ENCODE data around the gene POLL.
"Not testable (repeated sequence)": the region's sequence is repeated elsewhere in the genome, so short reads cannot be mapped to it uniquely, and the experiment has no call there.

POLL gene

DNA sequence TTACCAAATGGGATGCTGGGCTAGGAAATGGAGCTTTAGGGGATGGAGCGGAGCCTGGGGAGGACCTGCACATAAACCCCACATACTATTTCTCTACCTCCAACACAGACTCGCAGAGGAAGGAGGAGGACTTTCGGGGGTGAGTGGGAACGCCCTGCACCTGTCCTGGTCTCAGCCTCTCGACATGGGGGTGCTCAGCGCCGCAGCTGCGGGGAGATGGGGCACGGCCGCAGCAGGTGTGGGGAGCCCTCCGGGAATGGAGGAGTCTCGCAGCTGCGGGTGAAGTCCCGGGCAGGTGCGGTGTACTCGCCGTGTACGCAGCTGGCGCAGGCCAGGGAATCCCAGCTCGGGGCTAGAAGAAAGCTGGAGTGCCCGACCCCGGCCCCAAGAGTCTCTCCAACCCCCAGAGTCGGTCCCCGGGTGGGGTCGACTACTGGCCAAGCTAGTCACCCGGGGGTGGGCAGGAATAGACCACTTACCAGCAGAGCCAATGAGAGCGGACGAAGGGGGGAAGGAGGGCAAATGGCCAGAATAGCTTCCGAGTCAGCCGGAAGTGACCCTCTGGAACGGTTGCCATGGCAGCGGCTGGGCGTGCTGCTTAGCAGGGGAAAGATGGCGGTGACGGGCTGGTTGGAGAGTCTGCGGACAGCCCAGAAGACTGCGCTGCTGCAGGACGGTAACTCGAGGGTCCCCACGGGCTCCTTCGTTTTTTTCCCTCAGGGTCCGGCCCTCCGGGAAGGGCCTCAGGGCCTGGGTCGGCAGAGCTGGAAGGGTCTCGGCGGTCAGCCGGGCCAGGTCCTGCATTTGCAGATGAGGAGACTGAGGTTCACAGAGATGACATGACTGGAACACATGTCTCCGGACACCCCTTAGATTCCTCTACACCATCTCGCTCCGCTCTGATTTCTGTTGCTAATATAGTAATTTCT, at the start of gene POLL, which contains the start of gene DPCD:
POLL (minus strand) TSS at position 533 of the 929 bp plus-strand sequence. CDS start 897 bp downstream, outside the sequence.
DPCD (plus strand) TSS at position 597 of the 929 bp plus-strand sequence; CDS start at position 613, 16 bp downstream.
- peak; percentile 93 to 94 for DNase-seq (ENCODE audit: low read depth in 2 of 2)

DNA sequence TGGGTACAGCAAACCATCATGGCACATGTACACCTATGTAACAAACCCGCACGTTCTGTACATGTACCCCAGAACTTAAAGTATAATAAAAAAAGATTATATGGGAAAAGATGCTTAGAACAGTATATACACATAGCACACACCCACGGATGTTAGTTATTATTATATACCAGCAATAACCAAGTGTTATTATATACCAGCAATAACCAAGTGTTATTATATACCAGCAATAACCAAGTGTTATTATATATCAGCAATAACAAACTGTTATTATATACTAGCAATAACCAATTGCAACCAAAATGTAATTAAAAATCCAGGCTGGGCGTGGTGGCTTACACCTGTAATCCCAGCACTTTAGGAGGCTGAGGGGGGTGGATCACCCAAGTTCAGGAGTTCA, 45.5 kb upstream of the POLL start:
- DNase-seq (ENCODE audit: low read depth in 2 of 2): not testable (repeated sequence)

DNA sequence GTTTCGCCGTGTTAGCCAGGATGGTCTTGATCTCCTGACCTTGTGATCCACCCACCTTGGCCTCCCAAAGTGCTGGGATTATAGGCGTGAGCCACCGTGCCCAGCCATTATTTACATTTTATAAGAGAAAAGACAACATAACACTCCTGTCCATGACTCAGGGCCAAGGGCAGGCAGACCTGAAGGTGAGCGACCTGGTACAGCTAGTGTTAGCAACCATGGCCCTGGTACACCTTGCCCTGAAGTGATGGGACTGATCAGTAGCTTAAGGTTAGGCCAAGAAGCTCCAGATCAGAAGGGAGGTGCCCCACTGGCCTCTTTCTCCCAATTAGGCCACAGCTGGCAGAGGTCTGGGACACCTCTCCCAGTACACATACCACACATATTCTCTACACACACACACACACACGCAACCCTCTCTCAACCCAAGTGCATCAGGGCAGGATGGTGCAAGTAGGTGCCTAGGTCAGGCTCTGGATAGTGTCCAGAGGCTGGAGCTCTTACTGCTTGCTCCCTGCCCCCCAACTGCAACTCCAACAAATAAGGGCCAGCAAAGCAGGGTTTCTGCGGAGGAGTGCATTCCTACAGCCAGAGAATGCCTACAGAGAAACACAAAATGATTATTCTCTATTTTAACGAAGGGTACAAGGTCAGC, 43.9 kb upstream of the POLL start:
- no peak for DNase-seq (ENCODE audit: low read depth in 2 of 2)

- DNase-seq (ENCODE audit: low read depth in 2 of 2): no peak
These were observed 42.5 kb upstream of the POLL start for GRCh38 chr10:101630633-101630920.

GRCh38 chr10:101629837-101630632, 42.0 kb upstream of the POLL start:
- DNase-seq (ENCODE audit: low read depth in 2 of 2): no peak

DNA sequence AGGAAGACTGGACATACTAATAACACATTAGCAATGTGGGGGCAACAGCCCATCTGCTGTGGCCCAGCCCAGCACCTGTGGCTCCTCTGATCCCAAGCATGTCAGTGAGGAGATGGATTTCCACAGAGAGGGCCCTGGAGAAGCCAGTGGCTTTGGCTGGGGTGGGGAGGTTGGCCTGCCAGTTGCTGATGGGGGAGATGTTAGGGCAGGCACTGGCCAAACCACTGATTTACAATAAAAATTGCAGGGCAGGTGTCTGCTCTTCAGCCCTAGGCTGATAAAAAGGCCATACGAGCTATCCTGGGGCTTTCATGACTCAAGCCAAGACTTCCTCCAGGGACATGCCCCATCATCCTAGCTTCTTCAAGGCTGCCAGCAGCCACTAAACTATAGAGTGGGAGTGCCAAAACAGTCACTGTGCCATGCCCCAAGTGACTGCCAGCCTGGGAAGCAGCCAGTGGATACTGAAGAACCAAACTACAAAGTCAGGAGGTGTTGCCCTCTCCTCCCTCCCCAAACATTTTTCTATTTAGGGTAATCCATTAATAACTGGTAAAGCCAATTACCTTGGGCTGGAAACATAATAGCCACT, 37.9 kb upstream of the POLL start:
- no peak for DNase-seq (ENCODE audit: low read depth in 2 of 2)

DNA sequence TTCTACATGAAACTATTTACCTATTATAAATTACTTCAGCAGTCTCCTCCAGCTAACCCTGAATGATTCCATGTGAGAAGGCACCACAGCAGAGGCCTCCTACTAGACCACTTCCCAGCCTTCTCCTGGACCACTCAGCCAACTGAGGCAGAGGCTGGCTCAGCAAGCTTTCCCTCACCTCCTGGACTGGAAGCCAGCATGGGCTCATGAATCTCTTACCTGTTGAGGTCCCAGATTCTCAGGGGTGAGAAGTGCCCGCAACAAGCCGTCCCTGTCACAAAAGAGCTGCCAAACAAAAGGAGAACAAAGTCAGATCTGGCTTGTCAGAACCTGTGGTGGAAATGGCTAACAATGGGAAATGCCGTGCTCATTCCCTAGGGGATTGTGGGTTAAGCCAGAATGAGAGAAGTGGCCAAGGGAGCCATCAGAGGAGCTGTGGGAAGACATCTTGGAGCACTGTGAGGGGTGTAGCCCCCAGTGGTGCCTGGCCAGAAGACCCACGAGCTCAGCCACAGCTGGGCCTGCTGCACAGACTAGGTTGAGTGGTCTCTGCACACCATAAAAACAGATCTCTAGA, 36.6 kb upstream of the POLL start:
- DNase-seq (ENCODE audit: low read depth in 2 of 2): no peak

- DNase-seq (ENCODE audit: low read depth in 2 of 2): no peak
These were observed 35.5 kb upstream of the POLL start for GRCh38 chr10:101623528-101623927.

DNA sequence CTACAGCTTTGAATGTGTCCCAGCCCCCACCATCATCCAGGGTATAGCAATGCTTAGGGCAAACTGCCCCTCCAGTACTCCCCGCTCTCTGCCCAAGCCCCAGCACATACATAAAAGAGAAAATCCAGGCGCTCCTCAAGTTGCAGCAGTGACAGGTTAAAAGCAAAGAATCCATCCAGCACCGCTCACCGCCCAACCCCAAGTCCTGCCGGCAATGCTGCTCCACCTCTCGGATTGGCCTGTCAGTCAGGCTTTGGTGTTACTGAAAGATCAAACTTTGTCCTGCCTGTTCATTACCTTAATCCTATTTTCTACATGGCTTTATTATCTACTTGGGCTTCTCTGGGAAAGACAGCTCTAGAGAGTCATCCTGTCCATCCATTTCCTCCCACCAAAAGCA, 31.9 kb upstream of the POLL start:
- no peak for DNase-seq (ENCODE audit: low read depth in 2 of 2)

DNA sequence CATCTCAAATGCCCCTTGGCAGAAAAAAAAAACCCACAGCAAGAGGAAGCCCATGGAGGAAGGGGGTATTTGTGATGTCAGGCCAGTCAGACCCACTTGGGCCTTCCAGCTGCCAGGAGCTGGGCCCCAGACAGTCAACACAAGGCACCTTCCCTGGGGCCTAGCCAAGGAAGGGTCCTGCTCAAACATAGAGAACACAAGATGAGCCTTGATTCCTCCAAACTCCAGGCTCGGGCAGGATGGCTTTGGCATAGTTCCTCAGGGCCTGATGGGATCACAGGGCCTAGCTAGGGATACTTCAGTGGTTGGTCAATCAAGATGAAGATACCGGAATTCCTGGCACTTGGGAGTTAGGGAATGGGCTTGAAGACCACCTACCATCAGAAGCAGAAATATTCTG, 30.8 kb upstream of the POLL start:
- DNase-seq (ENCODE audit: low read depth in 2 of 2): no peak

GRCh38 chr10:101617824-101618568, 29.9 kb upstream of the POLL start:
- DNase-seq (ENCODE audit: low read depth in 2 of 2): no peak

DNA sequence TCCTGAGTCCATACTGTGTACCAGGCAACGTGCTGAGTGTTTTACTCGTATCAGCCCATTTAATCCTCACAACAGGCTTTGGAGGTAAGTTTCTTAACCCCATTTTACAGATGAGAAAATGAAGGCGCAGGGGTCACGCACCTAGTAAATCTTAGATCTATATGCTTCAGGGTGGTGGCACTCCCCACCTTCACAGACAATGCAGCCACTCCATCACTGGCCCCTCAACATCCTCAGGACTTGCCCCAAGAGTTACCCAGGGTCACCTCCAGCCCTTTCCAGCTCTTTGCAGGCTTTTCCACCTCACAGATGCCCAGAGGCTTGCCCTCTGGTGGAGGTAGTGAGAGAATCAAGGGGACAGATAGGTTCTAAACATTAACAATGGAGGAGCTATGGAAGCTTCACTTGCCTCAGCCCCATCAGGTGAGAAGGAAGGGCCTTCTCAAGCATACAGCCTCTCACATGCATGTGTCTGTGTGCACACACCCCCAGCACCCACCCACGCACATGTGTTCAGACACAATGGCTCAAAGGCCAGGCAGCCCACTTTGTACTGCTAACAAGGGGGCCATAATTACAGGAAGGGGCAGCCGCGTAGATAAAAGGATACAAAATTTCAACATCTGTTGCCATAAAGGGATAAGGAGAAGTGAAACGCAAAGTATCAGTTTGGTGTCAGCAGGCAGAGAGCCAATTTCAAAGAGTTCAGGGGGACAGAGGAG, 29.2 kb upstream of the POLL start:
- DNase-seq (ENCODE audit: low read depth in 2 of 2): no peak

DNA sequence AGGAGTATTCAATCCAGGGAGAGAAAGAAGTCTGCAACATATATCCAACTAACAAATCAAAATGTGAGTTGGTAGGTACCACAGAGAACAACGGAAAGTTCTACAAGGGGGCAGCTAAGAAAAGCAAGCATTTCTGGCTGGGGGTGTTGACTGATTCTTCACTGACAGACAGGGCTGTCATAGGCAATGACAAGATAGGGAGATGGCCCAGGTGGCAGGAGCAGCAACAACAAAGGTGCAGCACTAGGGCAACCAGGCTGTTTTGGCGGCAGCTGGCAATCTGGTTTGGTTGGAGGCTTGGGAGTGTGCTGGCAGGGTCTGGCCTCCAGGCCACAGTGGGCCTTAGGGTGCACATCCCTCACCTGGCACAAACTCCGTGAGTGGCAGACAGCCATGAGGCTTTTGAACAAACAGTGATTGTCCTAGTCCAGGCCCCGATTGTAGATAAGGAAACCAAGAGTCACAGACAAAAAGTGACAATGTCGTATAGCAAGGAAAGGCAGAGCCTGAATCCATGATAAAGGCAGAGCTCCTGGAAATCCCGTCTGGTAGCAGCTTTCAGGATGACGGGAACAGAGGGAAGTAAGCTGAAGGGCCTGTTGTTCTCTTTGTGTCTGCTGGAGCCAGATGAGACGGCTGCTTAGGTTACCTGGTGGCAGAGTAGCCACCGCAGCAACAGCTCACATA, 28.5 kb upstream of the POLL start:
- no peak for DNase-seq (ENCODE audit: low read depth in 2 of 2)

GRCh38 chr10:101615525-101616116, 27.6 kb upstream of the POLL start:
- DNase-seq (ENCODE audit: low read depth in 2 of 2): no peak

DNA sequence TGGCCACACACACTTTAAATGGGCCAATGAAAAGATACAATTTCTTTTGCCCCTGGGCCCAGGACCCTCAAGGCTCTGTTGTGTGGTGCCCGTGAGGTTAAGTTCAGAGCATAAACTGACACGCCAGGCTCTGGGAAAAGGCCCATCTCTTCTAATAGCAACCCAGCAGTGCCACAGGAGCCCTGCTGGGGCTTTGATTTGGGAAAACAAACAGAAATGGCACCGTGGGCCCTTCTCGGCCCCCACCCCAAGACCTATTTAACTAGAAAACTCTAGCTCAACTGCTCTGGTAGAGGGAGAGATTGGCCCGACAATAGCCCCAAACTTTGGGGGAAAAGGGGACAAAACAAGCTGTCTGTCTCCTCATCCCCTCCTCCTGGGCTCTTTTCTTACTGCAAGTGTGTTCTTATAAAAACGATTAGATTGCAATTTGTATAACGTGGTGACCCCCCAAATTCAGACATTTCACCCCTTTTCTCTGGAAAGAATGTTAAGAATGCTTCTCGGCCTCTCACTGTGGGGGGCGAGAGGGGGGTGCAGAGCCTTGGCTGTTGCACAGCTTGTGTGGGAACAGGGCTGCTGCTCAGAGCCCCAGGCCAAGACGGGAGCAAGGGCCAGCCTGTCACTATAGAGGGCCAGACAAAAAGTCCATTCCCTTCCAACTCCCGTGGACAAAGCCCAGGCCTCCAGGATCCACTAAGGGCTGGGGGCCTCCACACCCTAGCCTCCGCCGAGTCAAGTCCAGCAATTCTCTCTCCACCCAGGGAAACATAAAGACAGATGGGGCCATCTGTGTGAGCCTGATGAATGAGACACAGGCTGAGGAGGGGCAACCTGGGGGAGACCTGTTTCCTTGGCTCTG, 26.8 kb upstream of the POLL start:
- no peak for DNase-seq (ENCODE audit: low read depth in 2 of 2)

- DNase-seq (ENCODE audit: low read depth in 2 of 2): no peak
These were observed 25.6 kb upstream of the POLL start for GRCh38 chr10:101613646-101614045.

DNA sequence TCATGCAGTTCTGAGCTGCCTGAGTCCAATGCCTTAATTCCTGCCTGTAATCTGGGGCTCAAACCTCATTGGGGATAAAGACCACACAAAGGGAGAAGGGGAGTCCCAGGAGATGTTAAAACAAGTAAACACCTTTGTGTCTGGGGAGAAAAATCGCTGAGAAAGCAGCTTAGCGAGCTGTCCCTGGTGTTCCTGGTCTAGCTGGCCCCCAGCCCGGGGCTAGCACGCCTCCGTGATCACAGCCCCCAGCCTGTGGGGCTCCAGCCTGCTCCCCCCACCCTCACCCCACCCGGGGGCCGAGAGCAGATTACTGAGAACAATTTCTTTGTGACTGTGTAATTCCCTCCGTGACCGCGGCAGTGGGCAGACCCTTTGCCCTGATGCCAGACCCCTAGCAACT, 24.8 kb upstream of the POLL start:
- no peak for DNase-seq (ENCODE audit: low read depth in 2 of 2)

GRCh38 chr10:101612086-101612485, 24.0 kb upstream of the POLL start:
- DNase-seq (ENCODE audit: low read depth in 2 of 2): no peak

All from stimulated activated CD4-positive, alpha-beta T cell treated with anti-CD3 and anti-CD28 coated beads, Interleukin-4, amount 100 ng/mL, for 48 hours (primary cell).